CD1c-positive myeloid dendritic cell (primary cell): Measurements from ENCODE around the gene TOLLIP.
"Not testable (repeated sequence)": the region's sequence is repeated elsewhere in the genome, so short reads cannot be mapped to it uniquely, and the experiment has no call there.

ENCODE experiments used
- DNase-seq: peaks from one replicate; pipeline ENCODE4 v3.0.0-alpha.2; 2016; ENCODE audit errors: extremely low spot score

Gene TOLLIP

GRCh38 chr11:1246301-1246700, 63.1 kb downstream of the TOLLIP start:
- not testable (repeated sequence) for DNase-seq

GRCh38 chr11:1245717-1246116, 63.7 kb downstream of the TOLLIP start:
- DNase-seq = not testable (repeated sequence)

DNA sequence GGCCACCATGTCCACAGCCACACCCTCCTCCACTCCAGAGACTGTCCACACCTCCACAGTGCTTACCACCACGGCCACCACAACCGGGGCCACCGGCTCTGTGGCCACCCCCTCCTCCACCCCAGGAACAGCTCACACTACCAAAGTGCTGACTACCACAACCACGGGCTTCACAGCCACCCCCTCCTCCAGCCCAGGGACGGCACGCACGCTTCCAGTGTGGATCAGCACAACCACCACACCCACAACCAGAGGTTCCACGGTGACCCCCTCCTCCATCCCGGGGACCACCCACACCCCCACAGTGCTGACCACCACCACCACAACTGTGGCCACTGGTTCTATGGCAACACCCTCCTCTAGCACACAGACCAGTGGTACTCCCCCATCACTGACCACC, 64.9 kb downstream of the TOLLIP start:
- DNase-seq = not testable (repeated sequence)

- not testable (repeated sequence) for DNase-seq
These were observed 65.9 kb downstream of the TOLLIP start for GRCh38 chr11:1243521-1243920.

DNA sequence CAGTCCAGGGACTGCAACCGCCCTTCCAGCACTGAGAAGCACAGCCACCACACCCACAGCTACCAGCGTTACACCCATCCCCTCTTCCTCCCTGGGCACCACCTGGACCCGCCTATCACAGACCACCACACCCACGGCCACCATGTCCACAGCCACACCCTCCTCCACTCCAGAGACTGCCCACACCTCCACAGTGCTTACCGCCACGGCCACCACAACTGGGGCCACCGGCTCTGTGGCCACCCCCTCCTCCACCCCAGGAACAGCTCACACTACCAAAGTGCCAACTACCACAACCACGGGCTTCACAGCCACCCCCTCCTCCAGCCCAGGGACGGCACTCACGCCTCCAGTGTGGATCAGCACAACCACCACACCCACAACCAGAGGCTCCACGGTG, 66.7 kb downstream of the TOLLIP start:
- DNase-seq = not testable (repeated sequence)

DNA sequence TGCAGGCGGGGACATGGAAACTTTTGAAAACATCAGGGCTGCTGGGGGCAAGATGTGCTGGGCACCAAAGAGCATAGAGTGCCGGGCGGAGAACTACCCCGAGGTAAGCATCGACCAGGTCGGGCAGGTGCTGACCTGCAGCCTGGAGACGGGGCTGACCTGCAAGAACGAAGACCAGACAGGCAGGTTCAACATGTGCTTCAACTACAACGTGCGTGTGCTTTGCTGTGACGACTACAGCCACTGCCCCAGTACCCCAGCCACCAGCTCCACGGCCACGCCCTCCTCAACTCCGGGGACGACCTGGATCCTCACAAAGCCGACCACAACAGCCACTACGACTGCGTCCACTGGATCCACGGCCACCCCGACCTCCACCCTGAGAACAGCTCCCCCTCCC, 67.1 kb downstream of the TOLLIP start:
- DNase-seq = no peak

- no peak for DNase-seq
These were observed 67.7 kb downstream of the TOLLIP start for GRCh38 chr11:1241706-1242105.

DNA sequence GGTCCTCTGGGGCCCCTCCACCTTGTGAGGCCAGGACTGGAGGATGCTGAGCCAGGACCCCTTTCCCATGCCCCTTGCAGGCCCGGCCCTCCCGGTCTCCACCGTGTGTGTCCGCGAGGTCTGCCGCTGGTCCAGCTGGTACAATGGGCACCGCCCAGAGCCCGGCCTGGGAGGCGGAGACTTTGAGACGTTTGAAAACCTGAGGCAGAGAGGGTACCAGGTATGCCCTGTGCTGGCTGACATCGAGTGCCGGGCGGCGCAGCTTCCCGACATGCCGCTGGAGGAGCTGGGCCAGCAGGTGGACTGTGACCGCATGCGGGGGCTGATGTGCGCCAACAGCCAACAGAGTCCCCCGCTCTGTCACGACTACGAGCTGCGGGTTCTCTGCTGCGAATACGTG, 68.7 kb downstream of the TOLLIP start:
- no peak for DNase-seq

GRCh38 chr11:1239596-1240205, 69.7 kb downstream of the TOLLIP start:
- DNase-seq = no peak

- no peak for DNase-seq
These were observed 70.5 kb downstream of the TOLLIP start for GRCh38 chr11:1238767-1239595.

- no peak for DNase-seq
These were observed 71.6 kb downstream of the TOLLIP start for GRCh38 chr11:1237851-1238250.

GRCh38 chr11:1237128-1237580, 72.3 kb downstream of the TOLLIP start:
- no peak for DNase-seq

GRCh38 chr11:1236316-1237127, 72.9 kb downstream of the TOLLIP start:
- DNase-seq = no peak

GRCh38 chr11:1235901-1236315, 73.5 kb downstream of the TOLLIP start:
- no peak for DNase-seq

GRCh38 chr11:1235306-1235900, 74.0 kb downstream of the TOLLIP start:
- no peak for DNase-seq

- DNase-seq = no peak
These were observed 74.6 kb downstream of the TOLLIP start for GRCh38 chr11:1234771-1235305.

GRCh38 chr11:1234054-1234720, 75.2 kb downstream of the TOLLIP start:
- DNase-seq = no peak

- DNase-seq = no peak
These were observed 75.9 kb downstream of the TOLLIP start for GRCh38 chr11:1233351-1234053.

DNA sequence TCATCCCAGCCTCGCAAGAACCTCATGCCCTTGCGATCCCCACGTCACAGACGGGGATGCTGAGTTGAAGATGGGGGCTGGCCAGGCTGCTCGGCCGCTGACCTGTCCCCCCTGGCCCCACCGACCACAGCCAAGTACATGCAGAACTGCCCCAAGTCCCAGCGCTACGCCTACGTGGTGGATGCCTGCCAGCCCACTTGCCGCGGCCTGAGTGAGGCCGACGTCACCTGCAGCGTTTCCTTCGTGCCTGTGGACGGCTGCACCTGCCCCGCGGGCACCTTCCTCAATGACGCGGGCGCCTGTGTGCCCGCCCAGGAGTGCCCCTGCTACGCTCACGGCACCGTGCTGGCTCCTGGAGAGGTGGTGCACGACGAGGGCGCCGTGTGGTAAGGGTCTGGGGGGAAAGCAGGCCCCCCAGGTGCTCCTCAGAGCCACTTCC, 76.5 kb downstream of the TOLLIP start:
- DNase-seq = no peak
